Suppressor macrophage treated with lipopolysaccharide for 4 hours (primary cell): ENCODE results near the gene SH2B3.
"Not testable (repeated sequence)": the region's sequence is repeated elsewhere in the genome, so short reads cannot be mapped to it uniquely, and the experiment has no call there.

ENCODE experiments used
- DNase-seq: peaks from one replicate; pipeline ENCODE4 v3.0.0-alpha.2; 2020

The SH2B3 gene

GRCh38 chr12:111445726-111446581, 40.2 kb downstream of the SH2B3 start:
- no peak for DNase-seq

GRCh38 chr12:111446631-111447570, 41.2 kb downstream of the SH2B3 start:
- DNase-seq, result no peak

- no peak for DNase-seq
Measured at GRCh38 chr12:111447571-111448265, 42.0 kb downstream of the SH2B3 start.

DNA sequence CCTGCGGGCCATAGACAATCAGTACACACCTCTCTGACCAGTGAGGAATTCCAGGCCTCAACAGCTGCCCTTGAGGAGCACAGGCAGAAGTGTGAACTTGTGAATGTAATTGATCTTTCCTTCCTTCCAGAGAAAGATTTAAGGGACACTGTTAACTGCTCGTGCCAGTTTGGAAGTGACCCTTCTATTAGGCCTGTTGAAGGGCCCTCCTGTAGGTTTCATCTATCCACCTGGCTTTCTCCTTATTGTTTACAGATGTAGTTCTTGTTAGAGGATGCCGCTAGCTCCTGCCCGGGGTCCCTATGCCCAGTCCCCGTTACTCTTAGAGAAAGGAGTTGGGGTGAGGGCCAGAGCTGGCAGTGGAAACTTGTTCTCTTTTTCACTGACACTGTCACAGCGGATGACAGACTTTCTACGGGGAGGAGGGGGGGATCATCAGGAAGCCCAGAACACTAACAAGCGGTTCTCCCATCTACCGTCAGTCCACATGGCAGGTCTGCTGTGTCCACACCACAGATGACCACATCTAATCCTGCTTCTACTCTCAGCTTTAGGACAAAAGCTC, 42.6 kb downstream of the SH2B3 start:
- no peak for DNase-seq

GRCh38 chr12:111448846-111449790, 43.4 kb downstream of the SH2B3 start:
- peak; percentile 42 for DNase-seq

DNA sequence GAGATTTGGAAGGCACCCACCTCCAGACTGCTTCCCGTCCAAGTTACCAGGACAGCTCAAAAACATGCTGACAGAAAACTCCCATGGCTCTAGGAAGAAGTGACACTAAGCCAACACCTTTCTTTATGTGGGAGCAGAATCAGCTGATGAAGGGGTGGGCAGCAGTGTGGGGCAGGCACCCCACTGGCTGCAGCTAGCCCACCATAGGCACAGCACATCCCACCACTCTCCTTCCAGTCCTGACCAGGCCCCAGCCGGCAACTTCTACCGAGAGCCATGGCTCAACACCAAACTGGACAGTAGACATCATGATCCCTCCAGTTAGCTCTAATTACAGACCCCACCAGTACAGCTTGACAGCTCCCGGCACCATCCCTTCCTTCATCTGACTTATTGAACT, 45.0 kb downstream of the SH2B3 start:
- no peak for DNase-seq

DNA sequence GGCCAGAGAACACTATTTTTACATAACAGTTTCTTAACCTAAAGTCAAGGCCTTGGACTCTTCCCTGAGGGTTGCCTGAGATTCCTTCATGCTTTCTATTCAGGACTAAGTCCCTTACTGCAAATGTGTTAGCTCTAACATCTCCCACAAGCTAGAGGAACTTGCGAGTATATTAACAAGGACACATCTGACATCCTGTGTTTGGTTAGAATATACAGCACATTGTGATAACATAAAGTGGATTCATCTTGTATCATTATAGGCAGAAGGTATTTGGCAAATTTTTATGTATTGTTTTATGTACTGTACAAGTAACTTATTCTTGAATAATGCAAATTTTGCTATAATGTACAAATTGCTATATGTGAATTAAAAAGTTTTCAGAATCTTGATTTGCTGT, 45.5 kb downstream of the SH2B3 start:
- DNase-seq, result no peak

DNA sequence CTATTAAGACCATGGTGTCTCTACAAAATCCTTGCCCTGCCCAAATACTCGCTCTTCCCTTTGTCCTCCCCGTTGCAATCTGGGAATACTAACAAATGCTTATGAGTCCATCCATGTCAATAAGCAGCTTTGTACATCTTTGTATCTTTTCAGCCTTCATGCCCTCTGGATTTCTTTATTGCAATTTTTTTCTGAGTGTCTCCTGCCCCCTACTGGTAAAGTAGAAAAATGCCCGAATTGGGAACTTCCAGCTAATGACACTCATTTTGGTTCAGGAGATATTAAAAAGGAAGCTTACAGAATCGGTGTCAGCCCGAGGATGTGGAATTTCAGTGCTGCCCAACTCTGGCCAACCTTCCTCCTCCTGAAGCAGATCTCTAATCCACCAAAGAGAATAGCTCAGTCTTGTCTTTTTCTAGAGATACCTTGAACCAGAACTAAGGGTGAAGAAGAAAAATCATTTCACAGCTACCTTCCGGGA, 46.0 kb downstream of the SH2B3 start:
- peak; percentile 71 for DNase-seq

- no peak for DNase-seq
Measured at GRCh38 chr12:111453071-111453989, 47.6 kb downstream of the SH2B3 start.

DNA sequence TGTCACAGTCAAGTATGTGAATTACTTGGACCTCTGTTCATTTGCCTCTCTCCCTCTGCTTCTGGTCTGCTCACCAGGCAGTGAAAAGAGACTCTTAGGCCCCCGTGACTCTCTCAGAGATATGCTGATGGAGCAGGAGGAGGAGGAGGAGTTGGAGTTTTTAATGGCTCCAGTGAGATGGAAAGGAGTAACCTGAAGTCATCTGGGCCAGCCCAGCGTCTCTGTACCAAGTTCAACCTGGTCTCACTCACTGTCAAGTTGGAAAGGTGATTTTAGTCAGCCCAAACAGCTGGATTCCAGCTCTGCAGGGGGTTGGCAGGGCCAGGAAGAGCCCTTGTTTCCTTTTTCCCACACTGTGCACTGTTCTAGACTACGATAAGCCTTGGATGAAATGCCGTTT, 48.6 kb downstream of the SH2B3 start:
- no peak for DNase-seq

- no peak for DNase-seq
Measured at GRCh38 chr12:111454716-111455447, 49.2 kb downstream of the SH2B3 start.

- no peak for DNase-seq
Measured at GRCh38 chr12:111455448-111456320, 50.0 kb downstream of the SH2B3 start.

GRCh38 chr12:111457071-111457470, 51.3 kb downstream of the SH2B3 start:
- no peak for DNase-seq

DNA sequence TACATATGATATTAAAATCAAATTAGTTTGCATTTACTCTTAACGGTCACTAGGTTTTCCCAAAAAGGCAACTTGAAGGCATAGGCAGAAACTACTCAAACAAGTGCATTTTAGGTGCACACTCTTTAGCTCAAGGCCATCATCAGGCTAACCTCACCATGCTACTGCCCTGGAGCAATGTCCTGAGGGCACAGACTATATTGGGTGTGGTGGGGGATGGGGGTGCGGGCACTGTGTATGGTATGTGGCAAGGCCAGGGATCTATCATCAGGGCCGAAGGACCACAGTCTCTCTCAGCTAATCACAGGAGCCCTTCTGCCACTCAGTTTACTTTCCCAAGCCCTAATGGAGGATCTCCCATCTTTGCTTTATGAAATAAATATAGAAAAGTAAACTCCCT, 51.9 kb downstream of the SH2B3 start:
- no peak for DNase-seq

GRCh38 chr12:111458546-111459172, 52.9 kb downstream of the SH2B3 start:
- DNase-seq, result no peak

DNA sequence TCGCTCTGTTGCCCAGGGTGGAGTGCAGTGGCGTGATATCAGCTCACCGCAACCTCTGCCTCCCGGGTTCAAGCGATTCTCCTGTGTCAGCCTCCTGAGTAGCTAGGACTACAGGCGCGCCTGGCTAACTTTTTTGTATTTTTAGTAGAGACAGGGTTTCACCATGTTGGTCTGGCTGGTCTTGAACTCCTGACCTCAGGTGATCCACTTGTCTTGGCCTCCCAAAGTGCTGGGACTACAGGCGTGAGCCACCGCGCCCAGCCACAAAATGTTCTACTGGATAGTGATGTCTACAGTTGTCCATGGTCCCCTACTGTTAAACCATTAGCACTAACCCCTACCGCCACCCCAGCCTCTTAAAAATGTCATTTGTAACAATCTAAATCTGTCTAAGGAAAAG, 54.4 kb downstream of the SH2B3 start:
- not testable (repeated sequence) for DNase-seq

GRCh38 chr12:111462210-111462769, 56.6 kb downstream of the SH2B3 start:
- DNase-seq, result peak; percentile 71
